ENCODE data around the gene LAMB1. TPM values are rescaled to one million over a fixed set of nuclear protein-coding genes. Genes with fewer than 3 reads are reported as not detected.

LAMB1 gene
- total RNA-seq, 4 donors from 2014 or later: 22.5 to 101 (median 32.5) TPM

GRCh38 chr7:107879400-107880035 lies 123.4 kb downstream of the LAMB1 start:
- no peaks in the 10 kb centered on the region for H3K27me3 ChIP-seq
- H3K9me3 ChIP-seq: no peaks in the 10 kb centered on the region
- H3K36me3 ChIP-seq: no peaks in the 10 kb centered on the region
- H3K27ac ChIP-seq: no peak overlapping the region
- no peak overlapping the region for H3K4me3 ChIP-seq
- no peak for DNase-seq
- TF ChIP-seq CTCF (IDR thresholded peaks at IDR 0.05) (peak in 5 of 6 experiments; percentile 44 to 82 (median 64)), POLR2A (IDR thresholded peaks at IDR 0.05) (no peak)
- intact Hi-C loops (cut with DNase I): loop anchor here (10.0 kb wide), 2 partner anchors 135 to 255 kb away; partner anchors contain the start of genes CBLL1 and LAMB4
- WGBS, 2 donors: 0% methylated on average over 3 of the region's 3 CpGs
- H3K4me1 ChIP-seq: no peaks in the 10 kb centered on the region

- DNase-seq: no peak
- TF ChIP-seq CTCF (IDR thresholded peaks at IDR 0.05) (no peak), POLR2A (IDR thresholded peaks at IDR 0.05) (no peak)
- Histone ChIP-seq H3K36me3 (no peaks in the 10 kb centered on the region), H3K9me3 (no peaks in the 10 kb centered on the region), H3K4me3 (no peak overlapping the region), H3K27me3 (no peaks in the 10 kb centered on the region), H3K27ac (no peak overlapping the region), H3K4me1 (no peaks in the 10 kb centered on the region)
- 47 to 51% methylated on average over 3 of the region's 3 CpGs for WGBS, 2 donors
- intact Hi-C loops (cut with DNase I): loop anchor here (10.0 kb wide), 1 partner anchor 134 kb away; the partner anchor contains the start of gene CBLL1
These were observed 124.3 kb downstream of the LAMB1 start for GRCh38 chr7:107878636-107879035.

- Histone ChIP-seq H3K36me3 (no peaks in the 10 kb centered on the region), H3K4me1 (no peaks in the 10 kb centered on the region), H3K9me3 (no peaks in the 10 kb centered on the region), H3K4me3 (no peak overlapping the region), H3K27me3 (no peaks in the 10 kb centered on the region), H3K27ac (no peak overlapping the region)
- TF ChIP-seq POLR2A (IDR thresholded peaks at IDR 0.05): no peak
- TF ChIP-seq CTCF (IDR thresholded peaks at IDR 0.05): no peak
- no peak for DNase-seq
- WGBS, 2 donors: 66 to 75% methylated on average over 5 of the region's 5 CpGs
- intact Hi-C loops (cut with DNase I): loop anchor here (10.0 kb wide), 1 partner anchor 133 kb away; the partner anchor contains the start of gene CBLL1
These were observed 125.1 kb downstream of the LAMB1 start for GRCh38 chr7:107877731-107878382.

- no peaks in the 10 kb centered on the region for H3K4me1 ChIP-seq
- DNase-seq: no peak
- 62 to 65% methylated on average over 2 of the region's 2 CpGs for WGBS, 2 donors
- no peak overlapping the region for H3K27ac ChIP-seq
- H3K4me3 ChIP-seq: no peak overlapping the region
- no peaks in the 10 kb centered on the region for H3K27me3 ChIP-seq
- no peaks in the 10 kb centered on the region for H3K36me3 ChIP-seq
- intact Hi-C loops (cut with DNase I): loop anchor here (10.0 kb wide), 1 partner anchor 132 kb away; the partner anchor contains the start of gene CBLL1
- TF ChIP-seq POLR2A (IDR thresholded peaks at IDR 0.05) (no peak), CTCF (IDR thresholded peaks at IDR 0.05) (no peak)
- H3K9me3 ChIP-seq: no peaks in the 10 kb centered on the region
These were observed 126.0 kb downstream of the LAMB1 start for GRCh38 chr7:107876916-107877315.

Data from esophagus squamous epithelium (tissue), 5 donors.